Epithelial cell of proximal tubule (primary cell): ENCODE data around the gene TNIK. TPM values are rescaled to one million over a fixed set of nuclear protein-coding genes. Genes with fewer than 3 reads are reported as not detected.

Source experiments
- DNase-seq: peaks from one replicate; pipeline ENCODE4 v3.0.0-alpha.2; 2011; ENCODE audit warnings: low read depth
- H3K4me3 ChIP-seq: 2 replicates; pipeline ENCODE4 v1.5.1; 2011; ENCODE audit warnings: low read depth, mild to moderate bottlenecking, low read length
- CTCF ChIP-seq: conservative IDR thresholded peaks from 2 replicates; pipeline ENCODE4 v1.5.1; 2012; ENCODE audit warnings: low read depth, mild to moderate bottlenecking, low read length
- total RNA-seq: library from RNA; depleted of rRNA; stranded (reverse); fragments of >200 nt; gene quantifications from 2 replicates; pipeline ENCODE4 v1.2.3, GENCODE V29; 2015

Gene TNIK
- total RNA-seq, 1 donor from 2014 or later = 11.8 TPM

GRCh38 chr3:171093462-171093861 lies 366.7 kb downstream of the TNIK start:
- no peak for DNase-seq
- H3K4me3 ChIP-seq = no peak overlapping the region
- TF ChIP-seq CTCF = no peak

GRCh38 chr3:171092467-171092911 lies 367.7 kb downstream of the TNIK start:
- TF ChIP-seq CTCF = no peak
- no peak for DNase-seq
- no peak overlapping the region for H3K4me3 ChIP-seq

GRCh38 chr3:171090321-171090720 lies 369.9 kb downstream of the TNIK start:
- no peak for TF ChIP-seq CTCF
- H3K4me3 ChIP-seq = no peak overlapping the region
- DNase-seq = no peak

GRCh38 chr3:171088964-171089754 lies 371.0 kb downstream of the TNIK start:
- TF ChIP-seq CTCF = no peak
- DNase-seq = peak; percentile 55
- no peak overlapping the region for H3K4me3 ChIP-seq

GRCh38 chr3:171088496-171088895 lies 371.7 kb downstream of the TNIK start:
- DNase-seq = no peak
- H3K4me3 ChIP-seq = no peak overlapping the region
- no peak for TF ChIP-seq CTCF

- TF ChIP-seq CTCF = no peak
- H3K4me3 ChIP-seq = no peak overlapping the region
- DNase-seq = no peak
Observed at GRCh38 chr3:171086914-171087313, 373.3 kb downstream of the TNIK start.

- no peak overlapping the region for H3K4me3 ChIP-seq
- TF ChIP-seq CTCF = no peak
- no peak for DNase-seq
Observed at GRCh38 chr3:171077261-171077660, 382.9 kb downstream of the TNIK start.
